Stimulated activated CD4-positive, alpha-beta T cell treated with anti-CD3 and anti-CD28 coated beads, Interleukin-2, amount 100 ng/mL, for 24 hours (primary cell): ENCODE measurements around the gene TCF23.
"Not testable (repeated sequence)": the region's sequence is repeated elsewhere in the genome, so short reads cannot be mapped to it uniquely, and the experiment has no call there.

Experiments
- DNase-seq, 2 donors: peaks; one replicate each; pipeline ENCODE4 v3.0.0-alpha.2; 2020

Gene TCF23

DNA sequence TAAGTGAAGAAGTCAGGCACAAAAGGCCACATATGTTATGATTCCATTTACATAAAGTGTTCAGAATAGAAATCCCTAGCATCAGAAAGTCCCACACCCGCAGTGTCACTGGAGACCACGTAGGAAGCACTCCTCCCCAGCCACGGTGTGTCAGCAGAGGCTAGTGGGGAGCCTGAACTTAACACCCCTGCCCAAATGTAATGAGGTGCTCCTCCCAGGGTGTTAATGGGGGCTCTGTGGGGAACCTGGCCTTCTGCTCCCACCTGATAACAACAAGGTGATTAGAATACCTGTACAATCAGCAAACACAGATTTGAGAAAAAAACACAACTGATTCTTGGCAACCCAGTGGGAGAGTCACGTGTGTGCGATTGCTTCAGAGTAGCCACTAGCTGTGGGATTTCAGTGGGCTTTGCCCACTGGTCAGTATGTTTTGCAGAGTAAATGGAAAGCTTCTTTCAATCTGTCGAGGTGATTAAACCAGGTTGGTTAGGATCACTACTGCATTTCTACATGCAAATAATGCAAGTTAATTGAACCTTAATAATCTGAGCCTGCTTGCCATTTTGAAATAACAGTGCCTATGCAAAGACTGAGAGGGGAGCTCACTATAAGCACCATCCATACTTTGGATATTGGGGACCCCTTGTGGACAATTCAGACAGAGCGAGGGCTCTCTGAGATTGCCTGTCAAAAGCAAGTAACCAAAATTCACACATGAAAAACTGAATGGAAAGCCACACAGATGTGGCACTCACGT, 42.4 kb downstream of the TCF23 start:
- DNase-seq, result peak in 1 of 2 donors; percentile 21

DNA sequence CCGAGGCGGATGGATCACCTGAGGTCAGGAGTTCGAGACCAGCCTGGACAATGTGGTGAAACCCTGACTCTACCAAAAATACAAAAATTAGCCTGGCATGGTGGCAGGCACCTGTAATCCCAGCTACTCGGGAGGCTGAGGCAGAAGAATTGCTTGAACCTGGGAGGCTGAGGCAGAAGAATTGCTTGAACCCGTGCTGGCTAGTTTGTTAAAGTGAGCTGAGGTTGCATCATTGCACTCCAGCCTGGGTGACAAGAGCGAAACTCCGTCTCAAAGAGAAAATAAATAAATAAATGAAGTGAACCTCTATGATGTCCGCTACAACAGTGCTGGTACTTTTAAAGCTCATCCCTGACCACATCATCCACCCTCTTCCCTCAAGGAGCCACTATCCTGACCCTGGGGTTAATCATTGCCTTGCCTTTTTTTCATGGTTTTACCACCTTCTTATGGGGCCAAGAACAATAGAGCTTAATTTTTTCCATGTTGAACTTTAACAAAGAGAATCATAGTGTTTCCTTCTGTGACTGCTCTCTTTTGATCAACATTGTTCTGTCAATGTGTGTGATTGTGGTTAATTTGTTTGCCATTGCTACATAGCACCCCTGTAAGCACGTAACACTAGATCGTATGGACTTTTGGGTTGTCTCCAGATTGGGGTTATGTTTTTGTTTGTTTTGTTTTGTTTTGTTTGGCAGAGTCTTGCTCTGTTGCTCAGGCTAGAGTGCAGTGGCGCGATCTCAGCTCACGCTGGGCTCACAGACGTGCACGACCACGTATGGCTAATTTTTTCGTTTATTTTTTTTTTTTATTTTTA, 45.9 kb downstream of the TCF23 start:
- no peak for DNase-seq

- DNase-seq, result not testable (repeated sequence)
These were observed 47.0 kb downstream of the TCF23 start for GRCh38 chr2:27195799-27196198.

DNA sequence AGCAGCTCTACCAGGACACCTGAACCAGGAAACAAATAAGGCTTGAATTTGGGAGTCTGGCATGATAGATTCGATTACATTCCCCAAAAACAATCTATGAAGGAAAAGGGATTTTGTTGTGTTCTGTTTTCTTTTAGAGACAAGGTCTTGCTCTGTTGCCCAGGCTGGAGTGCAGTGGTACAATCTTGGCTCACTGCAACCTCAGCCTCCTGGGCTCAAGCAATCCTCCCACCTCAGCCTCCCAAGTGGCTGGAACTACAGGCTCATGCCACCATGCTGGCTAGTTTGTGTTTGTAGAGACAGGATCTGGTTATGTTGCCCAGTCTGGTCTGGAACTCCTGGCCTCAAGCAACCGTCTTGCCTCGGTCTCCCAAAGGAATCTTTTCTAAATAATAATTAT, 49.3 kb downstream of the TCF23 start:
- DNase-seq, result not testable (repeated sequence)

DNA sequence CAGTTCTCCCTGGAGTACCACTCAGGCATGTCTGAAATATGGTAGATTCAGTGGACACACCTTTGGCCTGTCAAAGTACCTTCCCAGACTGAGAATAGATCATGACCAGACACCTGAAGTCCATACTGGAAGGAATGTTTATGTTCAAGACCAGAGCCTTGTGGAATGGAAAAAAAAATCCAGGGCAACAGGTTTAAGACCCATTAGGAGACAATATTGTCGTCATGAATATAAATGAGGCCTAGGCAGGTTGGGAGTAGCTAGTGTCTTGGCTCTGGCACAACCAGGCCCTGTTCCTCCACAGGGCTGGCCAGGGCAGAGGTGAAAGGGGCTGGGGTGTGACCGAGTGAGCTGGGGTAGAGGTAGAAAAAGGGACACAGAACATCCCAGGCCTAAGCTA, 49.8 kb downstream of the TCF23 start:
- DNase-seq, result no peak

DNA sequence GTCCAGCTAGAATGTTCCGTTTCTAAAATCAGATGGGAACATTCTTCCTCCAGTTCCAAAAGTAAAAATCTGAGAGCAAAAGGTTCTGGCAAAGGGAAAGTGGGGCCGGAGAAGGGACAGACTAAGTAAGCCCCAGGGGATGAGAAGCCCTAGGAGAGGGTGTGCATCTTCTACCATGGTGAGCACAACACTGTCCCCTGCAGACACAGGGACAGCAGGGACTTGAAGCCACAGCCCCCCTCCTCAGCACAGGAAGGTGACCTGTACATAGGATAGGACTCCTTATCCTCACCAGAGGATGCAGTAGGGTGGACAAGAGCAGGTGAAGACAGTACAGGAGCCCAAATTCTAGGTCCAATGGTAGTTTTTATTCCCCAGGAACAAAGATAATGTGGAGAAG, 50.4 kb downstream of the TCF23 start:
- DNase-seq, result no peak

GRCh38 chr2:27201675-27202074, 52.9 kb downstream of the TCF23 start:
- no peak for DNase-seq

DNA sequence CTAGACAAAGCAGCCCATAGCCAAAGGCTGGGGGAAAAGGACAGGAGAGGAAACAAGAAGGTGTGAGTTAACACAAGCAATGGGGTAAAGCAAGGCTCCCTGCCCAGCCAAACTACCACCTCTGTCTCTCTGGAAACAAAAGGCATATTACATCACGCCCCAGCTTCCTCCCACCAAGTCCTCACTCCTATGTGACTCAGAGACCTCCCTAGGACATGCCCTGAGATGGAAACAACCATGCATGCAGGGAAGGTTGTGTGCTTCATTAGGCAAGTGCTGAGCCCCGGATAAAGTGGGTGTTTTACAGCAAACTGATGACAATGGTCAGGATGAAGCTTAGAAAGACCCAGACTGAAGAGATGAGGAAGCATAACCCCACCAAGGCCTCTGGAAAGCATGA, 54.0 kb downstream of the TCF23 start:
- no peak for DNase-seq

DNA sequence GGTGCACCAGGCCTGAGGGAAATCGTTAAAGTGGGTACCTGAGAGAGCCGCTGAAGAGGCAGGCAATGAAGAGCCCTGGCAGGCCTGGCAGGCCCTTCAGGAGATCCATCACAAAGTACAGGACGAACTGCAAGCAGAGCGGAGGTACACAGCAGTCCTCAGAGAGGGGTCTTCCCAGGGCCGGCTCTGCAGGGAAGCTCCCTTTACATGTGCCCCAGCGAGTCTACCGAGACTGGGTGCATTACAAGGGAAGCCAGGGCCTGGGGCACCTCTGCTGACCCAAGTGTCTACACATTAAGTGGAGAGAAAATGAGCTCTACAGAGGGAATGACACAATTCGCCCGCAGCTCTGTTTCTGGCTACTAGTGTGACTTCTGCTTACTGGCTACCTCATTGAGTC, 54.9 kb downstream of the TCF23 start:
- DNase-seq, result no peak

DNA sequence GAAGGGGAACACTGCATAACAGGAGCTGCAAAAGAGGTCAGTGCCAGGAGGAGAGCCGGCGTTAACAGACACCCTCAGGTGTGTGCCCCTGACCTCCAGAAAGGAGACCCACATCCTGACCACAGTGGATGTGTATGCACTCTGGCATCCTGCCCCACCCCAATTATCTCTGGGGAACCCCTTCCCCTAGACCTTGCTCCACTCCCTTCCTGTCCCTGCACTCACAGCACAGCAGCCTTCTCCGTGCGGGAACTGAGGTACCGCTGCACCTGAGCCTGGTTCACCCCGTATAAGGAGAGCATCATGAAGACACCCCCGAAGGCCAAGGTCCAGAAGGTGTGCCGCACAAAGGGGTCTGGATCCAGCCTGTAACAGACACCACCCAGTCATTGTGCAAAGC, 55.8 kb downstream of the TCF23 start:
- DNase-seq, result no peak

GRCh38 chr2:27205206-27205605, 56.4 kb downstream of the TCF23 start:
- DNase-seq, result no peak

GRCh38 chr2:27206346-27206745, 57.5 kb downstream of the TCF23 start:
- no peak for DNase-seq
